Endodermal cell (in vitro differentiated cells): ENCODE measurements around the gene RLN2. TPM values are rescaled to one million over a fixed set of nuclear protein-coding genes. Genes with fewer than 3 reads are reported as not detected.

ENCODE experiments used
- DNase-seq: peaks from one replicate; pipeline ENCODE4 v3.0.0-alpha.2; 2017
- H3K27ac ChIP-seq: 2 replicates; pipeline ENCODE4 v1.5.1; 2013; ENCODE audit warnings: mild to moderate bottlenecking, low read depth, low read length, moderate library complexity
- H3K27me3 ChIP-seq: 2 replicates; pipeline ENCODE4 v1.6.1; 2013; ENCODE audit warnings: mild to moderate bottlenecking, low read length, moderate library complexity; ENCODE audit not compliant: insufficient read depth, control insufficient read depth, poor library complexity, severe bottlenecking
- H3K36me3 ChIP-seq: 2 replicates; pipeline ENCODE4 v1.7.0; 2013; ENCODE audit warnings: mild to moderate bottlenecking, low read length, moderate library complexity; ENCODE audit not compliant: control insufficient read depth, insufficient read depth
- H3K4me1 ChIP-seq: one replicate; pipeline ENCODE4 v1.7.0; 2013; ENCODE audit warnings: low read length; ENCODE audit not compliant: control insufficient read depth, insufficient read depth
- H3K4me3 ChIP-seq: 2 replicates; pipeline ENCODE4 v1.5.1; 2013; ENCODE audit warnings: mild to moderate bottlenecking, low read length, moderate library complexity
- H3K9ac ChIP-seq: 2 replicates; pipeline ENCODE4 v1.6.1; 2013; ENCODE audit warnings: mild to moderate bottlenecking, low read length, moderate library complexity; ENCODE audit not compliant: poor library complexity, severe bottlenecking; ENCODE audit errors: extremely low read depth
- H3K9me3 ChIP-seq: 2 replicates; pipeline ENCODE4 v1.6.1; 2013; ENCODE audit warnings: mild to moderate bottlenecking, low read length, moderate library complexity; ENCODE audit not compliant: control insufficient read depth
- H3K27ac Mint-ChIP-seq: 2 replicates; pipeline ENCODE4 v1.8.0; 2020; ENCODE audit warnings: mixed read lengths
- H3K27me3 Mint-ChIP-seq: 2 replicates; pipeline ENCODE4 v1.8.0; 2021; ENCODE audit warnings: mild to moderate bottlenecking, mixed read lengths; ENCODE audit not compliant: insufficient read depth
- H3K36me3 Mint-ChIP-seq: 2 replicates; pipeline ENCODE4 v1.8.0; 2020; ENCODE audit warnings: low read depth, mixed read lengths
- H3K4me1 Mint-ChIP-seq: 2 replicates; pipeline ENCODE4 v1.8.0; 2020; ENCODE audit warnings: mixed read lengths
- H3K4me3 Mint-ChIP-seq: 2 replicates; pipeline ENCODE4 v1.8.0; 2020; ENCODE audit warnings: mild to moderate bottlenecking, moderate library complexity, mixed read lengths
- H3K9me3 Mint-ChIP-seq: 2 replicates; pipeline ENCODE4 v1.8.0; 2020; ENCODE audit warnings: mild to moderate bottlenecking, mixed read lengths
- CTCF ChIP-seq: fragments of 200-600 bp; sonication (generic); conservative IDR thresholded peaks from 2 replicates; pipeline ENCODE4 v1.5.0; 2021; ENCODE audit warnings: antibody characterized with exemption, mild to moderate bottlenecking
- WGBS, 2 experiments: methylation state at CpG; one replicate each; pipeline versions ENCODE4 v1.1.5 to v1.1.7; 2013; ENCODE audit warnings: missing lambda C conversion rate in 2 of 2, mixed read lengths in 1 of 2; ENCODE audit not compliant: insufficient coverage in 1 of 2, insufficient read length in 1 of 2; 5-methylcytosine and 5-hydroxymethylcytosine counted together
- total RNA-seq, 2 donors: library from RNA; stranded (reverse); fragmentation: NEBNext Ultra II Directional in 1 of 2; extraction: Animal tissue kit (Norgen Biotek cat#: 25700) in 1 of 2; gene quantifications; 2 replicates in 1 of 2; 3 replicates in 1 of 2; pipeline ENCODE4 v1.2.1, GENCODE V29; 2021

Gene RLN2
- total RNA-seq, 2 donors from 2014 or later = 2.3 to 7.9 TPM

GRCh38 chr9:5301544-5301943 is 3.0 kb downstream of the RLN2 start:
- H3K27me3 ChIP-seq = no peaks in the 10 kb centered on the region
- Mint-ChIP-seq H3K36me3 (no peaks in the 10 kb centered on the region), H3K4me3 (no peak overlapping the region), H3K9me3 (peaks cover 2% of the 10 kb centered on the region), H3K4me1 (no peaks in the 10 kb centered on the region), H3K27ac (no peak overlapping the region), H3K27me3 (peaks cover 2% of the 10 kb centered on the region)
- 97% methylated on average over 3 of the region's 4 CpGs; no CpG with 5 or more reads in 1 of the 2 experiments for WGBS, 2 experiments
- H3K9me3 ChIP-seq = no peaks in the 10 kb centered on the region
- no peak overlapping the region for H3K9ac ChIP-seq
- no peak overlapping the region for H3K4me3 ChIP-seq
- TF ChIP-seq CTCF = no peak
- no peak overlapping the region for H3K27ac ChIP-seq
- H3K4me1 ChIP-seq = no peaks in the 10 kb centered on the region
- no peaks in the 10 kb centered on the region for H3K36me3 ChIP-seq
- DNase-seq = no peak

- no peaks in the 10 kb centered on the region for H3K27me3 ChIP-seq
- Mint-ChIP-seq H3K27me3 (peaks cover 10% of the 10 kb centered on the region), H3K4me3 (no peak overlapping the region), H3K27ac (no peak overlapping the region), H3K9me3 (no peaks in the 10 kb centered on the region), H3K4me1 (peaks cover 2% of the 10 kb centered on the region), H3K36me3 (no peaks in the 10 kb centered on the region)
- 91 to 100% methylated on average over 1 of the region's 1 CpG for WGBS, 2 experiments
- H3K4me3 ChIP-seq = no peak overlapping the region
- H3K9me3 ChIP-seq = no peaks in the 10 kb centered on the region
- no peak for DNase-seq
- no peaks in the 10 kb centered on the region for H3K36me3 ChIP-seq
- no peak overlapping the region for H3K27ac ChIP-seq
- TF ChIP-seq CTCF = no peak
- no peak overlapping the region for H3K9ac ChIP-seq
- H3K4me1 ChIP-seq = no peaks in the 10 kb centered on the region
Observed at GRCh38 chr9:5292141-5292540, 12.4 kb downstream of the RLN2 start.

GRCh38 chr9:5288591-5288990 is 15.9 kb downstream of the RLN2 start:
- no peak overlapping the region for H3K9ac ChIP-seq
- DNase-seq = no peak
- H3K4me1 ChIP-seq = no peaks in the 10 kb centered on the region
- WGBS, 2 experiments = 100% methylated on average over 1 of the region's 1 CpG; no CpG with 5 or more reads in 1 of the 2 experiments
- H3K4me3 ChIP-seq = no peak overlapping the region
- Mint-ChIP-seq H3K4me1 (peaks cover 2% of the 10 kb centered on the region), H3K27me3 (peaks cover 5% of the 10 kb centered on the region), H3K9me3 (no peaks in the 10 kb centered on the region), H3K4me3 (no peak overlapping the region), H3K27ac (no peak overlapping the region), H3K36me3 (no peaks in the 10 kb centered on the region)
- no peak for TF ChIP-seq CTCF
- no peaks in the 10 kb centered on the region for H3K36me3 ChIP-seq
- H3K9me3 ChIP-seq = no peaks in the 10 kb centered on the region
- no peak overlapping the region for H3K27ac ChIP-seq
- no peaks in the 10 kb centered on the region for H3K27me3 ChIP-seq
